LHCN-M2 (cell line): ENCODE data around the gene GALK1. TPM values are rescaled to one million over a fixed set of nuclear protein-coding genes. Genes with fewer than 3 reads are reported as not detected.

Experiments
- DNase-seq: peaks from one replicate; pipeline ENCODE4 v3.0.0-alpha.2; 2012; ENCODE audit warnings: low read depth
- total RNA-seq: library from RNA; depleted of rRNA; stranded (reverse); fragments of >200 nt; gene quantifications from 2 replicates; pipeline ENCODE4 v1.2.3, GENCODE V29; 2014

The GALK1 gene
- total RNA-seq, 1 experiment from 2014 or later = 65.4 TPM

DNA sequence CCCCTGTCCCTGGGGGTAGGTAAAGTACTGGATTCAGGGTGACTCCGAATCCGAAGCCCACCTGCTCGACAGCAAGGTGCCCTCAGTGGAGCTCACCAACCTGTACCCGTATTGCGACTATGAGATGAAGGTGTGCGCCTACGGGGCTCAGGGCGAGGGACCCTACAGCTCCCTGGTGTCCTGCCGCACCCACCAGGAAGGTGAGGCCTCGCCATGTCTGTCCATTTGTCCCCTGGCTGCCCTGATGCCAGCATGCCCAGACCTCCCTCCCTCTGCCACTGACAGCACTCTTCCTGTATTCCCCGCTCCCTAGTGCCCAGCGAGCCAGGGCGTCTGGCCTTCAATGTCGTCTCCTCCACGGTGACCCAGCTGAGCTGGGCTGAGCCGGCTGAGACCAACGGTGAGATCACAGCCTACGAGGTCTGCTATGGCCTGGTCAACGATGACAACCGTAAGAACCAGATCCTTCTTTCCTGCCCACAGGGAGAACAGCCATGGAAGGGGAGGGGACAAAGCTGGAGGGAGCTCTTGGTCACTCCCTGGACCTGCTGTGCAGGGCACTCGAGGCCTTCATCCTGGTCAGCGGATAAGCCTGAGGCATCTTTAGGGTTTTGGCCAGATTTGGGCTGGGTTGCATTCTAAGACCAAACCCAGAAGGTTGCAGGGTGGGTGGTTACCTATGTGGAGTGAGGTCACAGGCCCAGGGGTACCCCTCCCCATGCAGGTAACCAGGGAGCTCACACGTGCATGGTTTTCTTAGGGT is 14.2 kb downstream of the GALK1 start:
- DNase-seq = no peak

DNA sequence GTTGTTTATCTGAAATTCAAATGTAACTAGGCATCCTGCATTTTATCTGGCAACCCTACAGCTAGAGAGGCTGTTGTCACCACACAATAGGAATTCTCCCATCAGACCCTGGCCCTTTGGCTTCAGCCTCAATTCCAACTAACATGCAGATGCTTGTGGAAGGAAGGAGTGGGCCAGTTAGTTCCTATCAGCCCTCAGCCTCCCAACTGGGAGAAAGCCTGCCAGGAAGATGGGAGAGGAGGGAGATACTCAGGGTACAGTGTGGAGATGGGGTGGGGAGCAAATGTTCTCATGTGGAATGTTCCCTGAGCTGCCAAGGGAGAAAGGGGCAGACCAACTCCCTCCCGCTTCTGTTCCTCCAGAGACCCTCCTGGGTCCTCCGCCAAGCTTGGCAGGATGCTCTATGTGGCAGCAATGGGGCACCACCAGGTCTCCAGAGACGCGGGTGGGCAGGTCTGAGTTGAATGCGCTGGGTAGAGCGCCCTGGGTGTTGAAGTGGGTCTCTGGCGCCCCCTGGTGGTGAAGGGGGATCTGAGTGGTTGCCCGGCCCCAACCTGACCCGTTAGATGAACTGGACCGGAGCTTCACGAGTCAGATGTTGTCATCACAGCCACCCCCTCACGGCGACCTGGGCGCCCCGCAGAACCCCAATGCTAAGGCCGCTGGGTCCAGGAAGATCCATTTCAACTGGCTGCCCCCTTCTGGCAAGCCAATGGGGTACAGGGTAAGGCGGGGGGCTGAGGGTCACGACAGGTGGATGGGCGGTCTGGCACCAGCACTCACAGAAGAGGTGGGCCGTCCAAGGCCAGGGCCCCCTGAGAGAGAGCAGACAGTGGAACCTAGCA is 15.2 kb downstream of the GALK1 start:
- peak; percentile 59 for DNase-seq

DNA sequence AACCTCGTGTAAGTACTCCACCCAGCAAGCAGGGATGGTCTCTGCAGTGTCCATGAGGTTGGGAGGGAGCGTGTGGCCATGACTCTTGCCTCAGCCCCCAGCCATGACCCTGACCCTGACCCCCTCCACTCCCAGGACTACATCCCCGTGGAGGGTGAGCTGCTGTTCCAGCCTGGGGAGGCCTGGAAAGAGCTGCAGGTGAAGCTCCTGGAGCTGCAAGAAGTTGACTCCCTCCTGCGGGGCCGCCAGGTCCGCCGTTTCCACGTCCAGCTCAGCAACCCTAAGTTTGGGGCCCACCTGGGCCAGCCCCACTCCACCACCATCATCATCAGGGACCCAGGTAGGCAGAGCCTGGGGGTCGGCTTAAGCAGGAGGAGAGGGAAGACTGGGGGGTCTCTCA is 16.3 kb downstream of the GALK1 start:
- DNase-seq = no peak

DNA sequence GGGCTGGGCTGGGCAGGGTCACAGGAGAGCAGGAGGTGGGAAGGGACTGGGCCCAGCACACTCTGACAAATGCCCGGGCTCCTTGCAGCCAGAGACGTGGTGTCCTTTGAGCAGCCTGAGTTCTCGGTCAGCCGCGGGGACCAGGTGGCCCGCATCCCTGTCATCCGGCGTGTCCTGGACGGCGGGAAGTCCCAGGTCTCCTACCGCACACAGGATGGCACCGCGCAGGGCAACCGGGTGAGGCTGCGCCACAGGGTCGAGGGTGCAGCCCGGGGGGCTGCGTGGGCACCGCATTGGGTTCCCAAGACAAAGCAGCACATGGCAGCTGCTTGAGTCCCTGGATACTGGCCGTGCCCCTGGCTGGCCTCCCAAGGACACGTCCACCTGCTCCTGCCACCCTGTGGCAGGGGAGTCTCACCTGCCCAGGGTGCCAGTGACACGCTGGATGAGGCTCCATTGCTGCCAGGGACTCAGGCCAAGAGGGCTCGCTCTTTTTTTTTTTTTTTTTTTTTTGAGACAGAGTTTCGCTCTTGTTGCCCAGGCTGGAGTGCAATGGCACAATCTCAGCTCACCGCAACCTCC is 21.3 kb downstream of the GALK1 start:
- DNase-seq = no peak

DNA sequence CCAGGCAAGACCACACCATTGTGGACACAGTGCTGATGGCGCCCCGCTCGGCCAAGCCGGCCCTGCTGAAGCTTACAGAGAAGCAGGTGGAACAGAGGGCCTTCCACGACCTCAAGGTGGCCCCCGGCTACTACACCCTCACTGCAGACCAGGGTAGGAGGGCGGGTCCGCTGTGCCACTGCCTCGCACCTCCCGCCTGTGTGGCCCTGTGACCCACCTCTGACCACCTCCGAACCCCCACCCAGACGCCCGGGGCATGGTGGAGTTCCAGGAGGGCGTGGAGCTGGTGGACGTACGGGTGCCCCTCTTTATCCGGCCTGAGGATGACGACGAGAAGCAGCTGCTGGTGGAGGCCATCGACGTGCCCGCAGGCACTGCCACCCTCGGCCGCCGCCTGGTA is 22.7 kb downstream of the GALK1 start:
- DNase-seq = no peak

DNA sequence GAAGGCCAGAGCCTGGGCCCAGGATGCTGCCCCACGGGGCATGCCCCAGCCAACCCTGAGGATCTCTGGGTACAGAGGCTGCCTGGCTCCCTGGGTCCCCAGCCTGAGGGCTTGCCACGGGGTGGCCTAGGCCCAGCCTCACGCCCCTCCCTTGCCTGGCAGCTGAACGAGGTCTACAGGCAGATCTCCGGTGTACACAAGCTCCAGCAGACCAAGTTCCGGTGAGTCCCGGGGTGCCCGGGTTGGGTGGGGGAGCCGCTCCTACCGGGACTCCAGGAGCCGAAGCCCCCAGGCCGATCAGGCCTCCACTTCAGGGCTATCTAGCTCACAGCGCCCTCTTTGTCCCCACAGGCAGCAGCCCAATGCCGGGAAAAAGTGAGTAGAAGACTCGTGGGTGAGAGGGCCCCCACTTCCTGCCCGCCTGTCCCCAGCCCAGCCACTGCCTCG is 24.3 kb downstream of the GALK1 start:
- DNase-seq = no peak

DNA sequence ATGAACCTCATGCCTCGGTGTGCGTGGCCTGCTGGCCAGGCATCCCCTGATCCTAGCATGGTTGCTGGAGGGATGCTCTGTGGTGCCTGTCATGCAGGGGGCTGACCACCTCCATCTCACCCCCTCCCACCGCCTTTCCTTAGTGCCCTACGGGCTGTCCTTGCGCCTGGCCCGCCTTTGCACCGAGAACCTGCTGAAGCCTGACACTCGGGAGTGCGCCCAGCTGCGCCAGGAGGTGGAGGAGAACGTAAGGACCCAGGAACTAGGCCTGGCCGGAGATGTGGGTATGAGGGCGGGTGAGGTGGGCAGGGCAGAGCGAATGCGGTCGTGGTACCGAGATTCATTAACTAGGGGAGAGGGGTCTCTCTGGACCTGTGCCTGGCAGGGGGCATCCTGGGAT is 24.8 kb downstream of the GALK1 start:
- no peak for DNase-seq

DNA sequence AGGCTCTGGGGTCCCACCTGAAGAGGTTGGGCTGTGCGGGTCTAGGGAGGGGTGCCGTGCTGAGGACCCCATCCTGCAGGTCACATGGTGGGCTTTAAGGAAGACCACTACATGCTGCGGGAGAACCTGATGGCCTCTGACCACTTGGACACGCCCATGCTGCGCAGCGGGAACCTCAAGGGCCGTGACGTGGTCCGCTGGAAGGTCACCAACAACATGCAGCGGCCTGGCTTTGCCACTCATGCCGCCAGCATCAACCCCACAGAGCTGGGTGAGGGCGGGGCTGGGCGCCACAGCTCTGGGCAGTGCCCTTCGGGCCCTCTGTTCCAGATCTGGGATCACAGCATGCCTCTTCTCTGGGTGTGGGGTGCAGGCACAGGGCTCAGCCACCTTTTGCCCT is 25.2 kb downstream of the GALK1 start:
- no peak for DNase-seq

DNA sequence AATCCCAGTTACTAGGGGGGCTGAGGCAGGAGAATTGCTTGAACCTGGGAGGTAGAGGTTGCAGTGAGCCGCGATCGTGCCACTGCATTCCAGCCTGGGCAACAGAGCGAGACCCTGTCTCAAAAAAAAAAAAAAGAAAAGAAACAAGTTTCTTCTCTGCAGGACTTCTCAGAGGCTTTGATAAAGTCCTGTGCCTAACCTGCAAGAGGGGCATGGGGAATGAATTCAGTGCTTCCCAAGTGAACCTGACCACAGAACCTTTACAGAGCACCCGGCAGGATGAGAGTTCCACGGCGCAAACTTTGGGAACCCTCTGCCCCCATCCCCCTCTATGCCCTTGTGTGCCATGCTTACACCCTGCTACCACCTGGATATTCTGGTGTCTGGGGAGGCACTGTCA is 25.8 kb downstream of the GALK1 start:
- DNase-seq = no peak

DNA sequence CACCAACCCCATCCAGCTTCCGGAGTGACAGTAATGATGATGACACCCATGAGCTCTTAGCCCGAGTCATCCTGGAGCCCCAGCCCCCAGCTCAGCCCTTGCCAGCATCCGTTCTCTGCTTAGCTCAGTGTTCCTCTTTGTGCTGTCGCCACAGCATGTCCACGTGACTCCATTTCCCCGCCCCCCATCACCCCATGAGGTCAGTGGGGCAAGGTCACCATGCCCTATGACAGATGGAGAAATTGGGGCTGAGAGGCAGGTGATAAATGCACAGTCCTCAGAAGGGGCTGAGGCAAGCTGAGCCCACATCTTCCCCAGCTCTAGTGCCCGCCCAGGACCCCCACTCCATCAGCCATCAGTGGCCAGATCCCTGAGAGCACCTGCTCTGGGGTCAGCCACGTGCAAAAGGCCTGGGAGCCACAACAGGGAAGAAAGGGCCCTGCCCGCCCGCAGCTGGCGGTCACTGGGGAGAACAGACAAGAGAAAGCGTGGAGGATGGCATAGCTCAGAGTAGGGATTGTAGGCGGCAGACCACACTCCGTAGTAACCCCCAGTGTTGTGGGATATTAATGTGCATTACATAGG is 26.7 kb downstream of the GALK1 start:
- peak; percentile 10 for DNase-seq

DNA sequence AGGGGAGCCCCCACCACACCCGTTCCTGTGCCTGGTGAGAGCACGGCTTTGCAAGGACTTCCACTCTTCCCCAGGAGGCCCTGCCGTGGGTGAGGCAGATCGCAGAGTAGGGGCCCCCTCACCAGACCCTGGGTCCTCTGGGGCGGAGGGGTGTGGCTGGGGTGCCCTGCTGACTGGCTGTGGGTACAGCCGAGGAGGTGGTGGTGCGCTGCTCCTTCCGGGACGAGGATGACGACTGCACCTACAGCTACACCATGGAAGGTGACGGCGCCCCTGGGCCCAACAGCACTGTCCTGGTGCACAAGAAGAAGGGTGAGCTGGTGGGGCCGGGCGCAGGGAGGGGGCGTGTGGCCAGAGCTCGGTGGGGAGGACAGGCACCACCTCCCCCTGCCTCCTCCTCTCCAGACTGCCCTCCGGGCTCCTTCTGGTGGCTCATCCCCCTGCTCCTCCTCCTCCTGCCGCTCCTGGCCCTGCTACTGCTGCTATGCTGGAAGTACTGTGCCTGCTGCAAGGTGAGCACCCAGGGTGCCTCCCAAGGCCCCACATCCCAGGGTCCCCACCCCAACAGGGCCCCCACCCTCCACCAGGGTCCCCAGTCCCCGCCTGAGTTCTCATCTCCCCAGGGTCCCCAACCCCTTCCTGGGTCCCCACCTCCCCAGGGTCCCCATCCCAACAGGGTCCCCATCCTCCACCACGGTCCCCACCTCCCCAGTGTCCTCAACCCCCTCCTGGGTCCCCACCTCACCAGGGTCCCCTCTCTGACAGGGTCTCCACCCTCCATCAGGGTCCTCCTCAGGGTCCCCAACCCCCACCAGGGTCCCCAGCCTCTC is 27.6 kb downstream of the GALK1 start:
- DNase-seq = no peak

DNA sequence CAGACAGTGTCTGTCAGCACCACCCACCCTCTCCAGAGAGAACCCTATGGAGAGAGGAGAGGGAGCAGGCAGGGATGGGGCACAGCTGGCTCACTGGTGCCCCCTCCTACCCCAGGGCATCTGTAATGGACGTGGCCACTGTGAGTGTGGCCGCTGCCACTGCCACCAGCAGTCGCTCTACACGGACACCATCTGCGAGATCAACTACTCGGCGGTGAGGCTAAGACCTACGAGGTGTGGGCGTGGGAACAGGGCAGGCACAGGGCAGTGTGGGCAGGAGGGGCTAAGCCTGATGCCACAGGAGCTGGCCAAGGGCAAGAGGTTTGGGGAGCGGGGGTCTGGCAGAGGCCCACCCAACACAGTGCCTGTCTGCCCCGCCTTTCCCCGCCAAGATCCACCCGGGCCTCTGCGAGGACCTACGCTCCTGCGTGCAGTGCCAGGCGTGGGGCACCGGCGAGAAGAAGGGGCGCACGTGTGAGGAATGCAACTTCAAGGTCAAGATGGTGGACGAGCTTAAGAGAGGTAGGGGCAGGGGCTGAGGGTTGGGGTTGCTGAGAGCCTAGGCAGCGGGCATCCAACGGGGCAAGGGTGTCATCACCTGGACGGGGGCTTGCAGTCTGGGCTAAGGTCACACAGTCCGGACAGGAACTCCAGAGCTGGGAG is 28.7 kb downstream of the GALK1 start:
- DNase-seq = no peak

DNA sequence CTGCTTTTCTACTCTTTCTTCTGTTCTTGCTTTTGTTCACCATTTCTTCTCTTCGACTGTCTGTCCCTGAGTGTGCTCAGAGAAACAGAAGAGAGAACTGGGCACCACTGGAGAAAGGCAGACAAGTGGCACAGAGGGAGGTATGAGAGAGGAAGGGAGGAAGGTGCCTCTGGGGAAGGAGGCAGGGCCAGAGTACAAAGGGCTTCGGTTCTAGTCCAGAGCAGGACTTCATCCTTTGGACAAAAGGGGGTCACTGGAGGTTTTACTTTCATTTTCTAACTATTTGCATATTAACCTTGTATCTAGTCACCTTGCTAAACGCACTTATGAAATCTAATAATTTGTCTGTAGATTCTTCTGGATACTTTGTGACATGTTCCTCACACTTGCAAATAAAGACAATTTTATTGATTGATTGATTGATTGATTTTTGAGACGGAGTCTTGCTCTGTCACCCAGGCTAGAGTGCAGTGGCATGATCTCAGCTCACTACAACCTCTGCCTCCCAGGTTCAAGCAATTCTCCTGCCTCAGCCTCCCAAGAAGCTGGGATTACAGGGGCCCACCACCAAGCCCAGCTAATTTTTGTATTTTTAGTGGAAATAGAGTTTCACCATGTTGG is 30.2 kb downstream of the GALK1 start:
- no peak for DNase-seq

DNA sequence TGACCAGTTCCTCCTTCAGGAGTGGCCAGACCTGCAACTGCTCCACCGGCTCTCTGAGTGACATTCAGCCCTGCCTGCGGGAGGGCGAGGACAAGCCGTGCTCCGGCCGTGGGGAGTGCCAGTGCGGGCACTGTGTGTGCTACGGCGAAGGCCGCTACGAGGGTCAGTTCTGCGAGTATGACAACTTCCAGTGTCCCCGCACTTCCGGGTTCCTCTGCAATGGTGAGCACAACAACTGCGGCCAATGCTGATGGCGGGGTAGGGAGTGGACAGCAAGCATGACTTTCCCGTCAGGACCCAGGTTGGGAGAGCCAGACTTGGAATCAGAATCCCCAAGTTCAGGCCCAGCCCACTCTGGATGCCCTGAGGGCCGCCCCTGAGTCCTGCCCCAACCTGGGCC is 31.5 kb downstream of the GALK1 start:
- no peak for DNase-seq

DNA sequence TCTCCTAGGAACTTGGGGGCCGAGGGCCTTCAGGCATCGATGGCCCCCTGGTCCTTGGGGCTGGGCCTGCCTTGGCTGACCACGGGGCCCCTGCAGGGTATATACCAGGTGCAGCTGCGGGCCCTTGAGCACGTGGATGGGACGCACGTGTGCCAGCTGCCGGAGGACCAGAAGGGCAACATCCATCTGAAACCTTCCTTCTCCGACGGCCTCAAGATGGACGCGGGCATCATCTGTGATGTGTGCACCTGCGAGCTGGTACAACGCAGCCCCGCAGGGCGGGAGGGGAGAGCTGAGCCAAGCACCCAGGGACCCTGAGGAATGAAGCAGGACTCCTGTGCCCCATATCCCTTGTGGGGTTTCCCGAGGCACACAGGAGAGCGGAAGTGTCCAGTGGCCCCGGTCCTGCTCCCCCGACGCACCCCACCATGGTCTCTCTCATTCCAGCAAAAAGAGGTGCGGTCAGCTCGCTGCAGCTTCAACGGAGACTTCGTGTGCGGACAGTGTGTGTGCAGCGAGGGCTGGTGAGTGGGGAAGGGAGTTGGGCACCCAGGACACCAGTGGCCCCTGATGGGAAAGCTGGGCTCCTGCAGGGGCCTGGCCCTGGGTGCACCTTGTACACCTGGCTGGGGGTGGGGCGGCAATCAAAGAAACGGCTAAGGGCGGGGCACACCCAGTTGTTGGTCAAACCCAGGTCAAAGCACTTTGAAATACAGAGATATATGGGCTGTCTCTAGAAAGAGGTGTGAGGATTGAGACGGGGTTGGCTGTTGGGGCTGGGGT is 33.1 kb downstream of the GALK1 start:
- no peak for DNase-seq

DNA sequence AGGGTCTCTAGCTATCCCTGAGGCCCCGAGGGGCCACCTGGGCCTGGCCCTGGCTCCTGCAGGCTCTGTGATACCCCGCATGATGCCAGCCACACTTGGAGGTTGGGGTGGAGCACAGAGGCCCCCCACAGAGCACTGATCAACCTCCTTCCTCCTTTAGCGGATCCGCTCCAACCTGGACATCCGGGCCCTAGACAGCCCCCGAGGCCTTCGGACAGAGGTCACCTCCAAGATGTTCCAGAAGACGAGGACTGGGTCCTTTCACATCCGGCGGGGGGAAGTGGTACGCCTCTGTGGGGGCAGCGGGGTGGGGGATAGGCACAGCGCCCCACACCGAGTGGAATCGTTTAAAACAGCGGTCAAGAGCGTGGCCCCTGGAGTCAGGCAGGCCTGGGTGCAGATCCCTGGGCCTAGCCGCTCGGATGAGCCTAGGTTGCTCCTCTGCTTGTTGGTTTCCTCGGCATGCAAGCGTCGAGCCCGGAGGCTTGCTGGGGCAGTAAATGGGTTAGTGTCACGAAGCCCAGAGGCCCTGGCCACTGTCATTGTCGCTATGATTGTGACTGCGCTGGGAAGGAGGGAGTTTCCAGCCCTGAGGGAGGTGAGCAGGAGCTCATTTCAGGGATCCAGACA is 33.8 kb downstream of the GALK1 start:
- no peak for DNase-seq

DNA sequence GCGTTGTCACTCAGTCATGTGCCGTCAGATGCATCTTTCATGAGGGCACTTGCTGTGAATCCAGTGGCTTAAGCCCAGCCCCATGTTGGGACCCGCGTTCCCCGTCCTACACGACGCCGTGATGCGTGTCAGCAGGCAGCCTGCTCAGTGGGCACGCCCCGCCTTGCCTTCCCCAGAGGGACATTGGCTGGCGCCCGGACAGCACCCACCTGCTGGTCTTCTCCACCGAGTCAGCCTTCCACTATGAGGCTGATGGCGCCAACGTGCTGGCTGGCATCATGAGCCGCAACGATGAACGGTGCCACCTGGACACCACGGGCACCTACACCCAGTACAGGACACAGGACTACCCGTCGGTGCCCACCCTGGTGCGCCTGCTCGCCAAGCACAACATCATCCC is 34.9 kb downstream of the GALK1 start:
- DNase-seq = no peak

DNA sequence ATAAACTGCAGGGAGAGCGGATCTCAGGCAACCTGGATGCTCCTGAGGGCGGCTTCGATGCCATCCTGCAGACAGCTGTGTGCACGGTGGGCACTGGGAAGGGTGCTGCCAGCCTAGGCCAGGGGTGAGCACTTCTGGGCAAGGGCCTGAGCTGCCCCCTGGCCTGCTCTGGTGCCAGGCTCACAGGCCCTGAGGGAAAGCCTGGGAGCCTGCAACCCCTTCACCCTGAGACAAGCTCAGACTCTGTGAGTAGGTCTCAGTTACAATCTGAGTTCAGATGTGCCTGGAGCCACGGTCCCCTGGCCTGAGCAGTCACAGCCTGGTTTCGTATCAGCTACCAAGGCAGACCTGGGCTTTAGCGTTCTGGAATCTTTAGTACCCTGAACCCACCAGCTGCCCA is 35.6 kb downstream of the GALK1 start:
- no peak for DNase-seq

DNA sequence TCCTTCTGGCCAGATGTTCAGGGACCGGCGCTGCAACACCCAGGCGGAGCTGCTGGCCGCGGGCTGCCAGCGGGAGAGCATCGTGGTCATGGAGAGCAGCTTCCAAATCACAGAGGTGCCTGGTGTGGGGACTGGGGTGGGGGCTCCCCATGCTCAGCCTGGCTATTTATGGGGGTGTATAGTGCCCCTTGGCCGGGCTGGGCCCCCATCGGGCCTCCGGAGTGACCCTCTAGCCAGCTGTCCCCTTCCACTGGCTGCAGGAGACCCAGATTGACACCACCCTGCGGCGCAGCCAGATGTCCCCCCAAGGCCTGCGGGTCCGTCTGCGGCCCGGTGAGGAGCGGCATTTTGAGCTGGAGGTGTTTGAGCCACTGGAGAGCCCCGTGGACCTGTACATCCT is 37.6 kb downstream of the GALK1 start:
- DNase-seq = no peak
